GM19193 (cell line): ENCODE results near the gene TBXAS1.

Experiments
- POLR2A ChIP-seq: IDR thresholded peaks from 4 replicates; pipeline ENCODE4 v1.6.1; 2011; ENCODE audit not compliant: insufficient read depth, insufficient read length; ENCODE audit errors: extremely low read depth

The TBXAS1 gene

GRCh38 chr7:139995017-139995915 is 166.2 kb downstream of the TBXAS1 start:
- TF ChIP-seq POLR2A, result no peak

GRCh38 chr7:139998572-139998971 is 169.5 kb downstream of the TBXAS1 start:
- no peak for TF ChIP-seq POLR2A

- TF ChIP-seq POLR2A, result no peak
Measured at GRCh38 chr7:139999516-139999915, 170.5 kb downstream of the TBXAS1 start.

GRCh38 chr7:140000666-140001268 is 171.7 kb downstream of the TBXAS1 start:
- no peak for TF ChIP-seq POLR2A

GRCh38 chr7:140003913-140004382 is 174.9 kb downstream of the TBXAS1 start:
- TF ChIP-seq POLR2A, result no peak

- no peak for TF ChIP-seq POLR2A
Measured at GRCh38 chr7:140004672-140005071, 175.6 kb downstream of the TBXAS1 start.

GRCh38 chr7:140005341-140005740 is 176.3 kb downstream of the TBXAS1 start:
- TF ChIP-seq POLR2A, result no peak

- TF ChIP-seq POLR2A, result no peak
Measured at GRCh38 chr7:140005754-140006503, 176.9 kb downstream of the TBXAS1 start.

- no peak for TF ChIP-seq POLR2A
Measured at GRCh38 chr7:140006600-140006999, 177.5 kb downstream of the TBXAS1 start.

GRCh38 chr7:140007051-140007690 is 178.1 kb downstream of the TBXAS1 start:
- no peak for TF ChIP-seq POLR2A

GRCh38 chr7:140008755-140009610 is 179.9 kb downstream of the TBXAS1 start:
- no peak for TF ChIP-seq POLR2A

- no peak for TF ChIP-seq POLR2A
Measured at GRCh38 chr7:140009735-140010134, 180.7 kb downstream of the TBXAS1 start.

- TF ChIP-seq POLR2A, result no peak
Measured at GRCh38 chr7:140010194-140010895, 181.3 kb downstream of the TBXAS1 start.
